SK-N-SH (cell line): ENCODE data around the gene GVQW3.

Experiments used
- CTCF ChIP-seq: fragments of 200-600 bp; sonication (generic); IDR thresholded peaks from 2 replicates; pipeline ENCODE4 v1.6.1; 2017; ENCODE audit warnings: antibody characterized with exemption, mild to moderate bottlenecking, moderate library complexity
- SMC3 ChIP-seq: IDR thresholded peaks from 2 replicates; pipeline ENCODE4 v1.6.1; 2012; ENCODE audit warnings: low read depth, low read length, improper control_type of control experiment
- ZBTB33 ChIP-seq: IDR thresholded peaks from 2 replicates; pipeline ENCODE4 v1.4.0; 2012; ENCODE audit warnings: low read depth, borderline replicate concordance

- TF ChIP-seq ZBTB33, result no peak
- TF ChIP-seq CTCF, result no peak
- TF ChIP-seq SMC3, result no peak
These were observed 74.2 kb downstream of the GVQW3 start for GRCh38 chr11:76455331-76455730.
